Activated CD8-positive, alpha-beta memory T cell treated with anti-CD3 and anti-CD28 coated beads for 1 hour (primary cell): ENCODE data around the gene IFIH1.

Experiments
- DNase-seq, 2 donors: peaks; one replicate each; pipeline ENCODE4 v3.0.0-alpha.2; 2020; ENCODE audit warnings: low read depth in 1 of 2; ENCODE audit errors: extremely low read depth in 1 of 2

Gene IFIH1

DNA sequence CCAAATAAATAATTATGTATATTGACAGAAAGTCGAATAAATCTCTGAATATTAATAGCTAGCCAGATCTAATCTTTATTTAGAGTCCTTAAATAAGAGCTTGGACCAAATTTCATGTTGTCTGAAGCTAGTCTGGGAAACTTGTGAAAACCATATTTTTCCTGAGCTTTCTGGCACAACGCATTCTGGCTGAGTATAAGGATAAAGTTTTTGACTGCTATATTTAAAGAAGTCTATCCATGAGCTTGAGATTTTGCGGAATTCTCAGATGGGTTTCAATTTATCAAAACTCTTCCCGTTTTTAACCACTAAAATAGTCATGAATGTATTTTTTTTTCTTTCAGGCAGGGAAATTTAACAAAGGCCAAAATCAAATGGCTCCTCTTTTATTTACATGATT is 99.1 kb downstream of the IFIH1 start:
- DNase-seq: no peak

DNA sequence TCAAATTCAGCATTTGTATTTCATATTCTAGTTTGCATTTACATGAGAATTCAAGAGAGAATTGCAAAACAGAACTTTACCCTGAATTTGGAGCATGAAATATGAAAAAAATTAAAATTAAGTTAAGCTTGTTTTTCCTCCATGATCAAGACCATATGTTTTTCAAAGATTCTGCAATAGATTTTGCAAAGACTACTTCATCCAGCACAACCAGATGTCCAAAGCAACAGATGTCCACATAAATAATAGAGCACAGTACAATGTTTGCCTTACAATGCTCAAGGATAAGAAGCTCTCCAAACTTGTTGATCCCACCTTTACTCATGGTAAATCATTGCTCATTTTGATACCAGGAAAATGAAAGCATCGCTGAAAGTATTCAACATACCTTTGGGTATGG is 100.9 kb downstream of the IFIH1 start:
- DNase-seq: no peak
